GM12878 (cell line): Measurements from ENCODE around the gene TASOR2.

Experiments
- PRDM15 ChIP-seq: fragments of 450-650 bp; formaldehyde crosslinking; IDR thresholded peaks from 2 replicates; pipeline ENCODE4 v1.4.0; 2020; ENCODE audit warnings: mild to moderate bottlenecking, moderate library complexity
- TCF12 ChIP-seq: IDR thresholded peaks from 2 replicates; pipeline ENCODE4 v1.6.1; 2011; ENCODE audit warnings: low read depth, mild to moderate bottlenecking, low read length

GRCh38 chr10:5650664-5651387 lies 33.8 kb upstream of the TASOR2 start:
- no peak for TF ChIP-seq TCF12
- TF ChIP-seq PRDM15 (CRISPR knock-in tag) = no peak
